Measurements from ENCODE around the gene THAP8. TPM values are rescaled to one million over a fixed set of nuclear protein-coding genes. Genes with fewer than 3 reads are reported as not detected.
A peak's percentile ranks its signal among the peaks of the same experiment; 100 is the strongest.

THAP8 gene
- total and polyA plus RNA-seq, 10 of the 15 experiments (the other 5 are each of a cell fraction or from before 2014, with no cell fraction given): 0.24 to 4.4 (median 2.6) TPM

DNA sequence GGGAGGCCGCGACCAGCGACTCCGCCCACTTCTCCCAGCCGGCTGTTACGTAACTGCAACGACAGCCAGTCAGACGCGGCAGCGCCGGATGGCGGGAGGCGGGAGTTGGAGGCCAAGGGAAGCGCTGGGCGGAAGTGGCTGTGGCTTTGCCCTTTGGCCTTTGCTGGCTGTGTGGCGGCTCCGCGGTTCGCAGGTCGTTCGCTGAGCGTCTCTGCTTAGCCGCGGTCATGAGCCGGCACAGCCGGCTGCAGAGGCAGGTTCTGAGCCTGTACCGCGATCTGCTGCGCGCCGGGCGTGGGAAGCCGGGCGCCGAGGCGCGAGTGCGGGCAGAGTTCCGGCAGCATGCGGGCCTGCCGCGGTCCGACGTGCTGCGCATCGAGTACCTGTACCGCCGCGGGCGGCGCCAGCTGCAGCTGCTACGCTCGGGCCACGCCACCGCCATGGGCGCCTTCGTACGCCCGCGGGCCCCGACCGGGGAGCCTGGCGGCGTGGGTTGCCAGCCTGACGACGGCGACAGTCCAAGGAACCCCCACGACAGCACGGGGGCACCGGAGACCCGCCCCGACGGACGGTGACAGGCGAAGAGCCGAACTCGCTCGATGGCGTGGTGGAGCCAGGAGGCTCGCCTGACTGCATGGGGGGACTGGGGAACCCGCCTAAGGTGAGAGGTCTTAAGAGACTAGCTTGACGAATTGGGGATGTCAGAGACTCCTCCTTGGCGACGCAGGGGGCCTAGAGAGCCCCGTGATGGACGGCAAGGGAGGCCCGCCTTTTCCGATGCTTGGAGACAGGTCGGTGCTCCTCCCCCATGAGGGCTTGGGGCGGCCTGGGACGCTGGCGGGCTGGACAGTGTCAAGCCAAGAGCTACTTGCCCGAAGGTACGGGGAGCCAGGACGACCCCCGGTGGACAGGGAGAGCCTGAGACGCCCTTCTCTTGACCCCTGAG lies 58.8 kb downstream of the THAP8 start, which contains the start of gene SDHAF1 (continued):
- TF ChIP-seq CHD2 (IDR thresholded peaks at IDR 0.05; ENCODE audit: borderline replicate concordance, low read depth, low read length): peak; percentile 78
- peak; percentile 95 for TF ChIP-seq NR2C1 (IDR thresholded peaks at IDR 0.05)
- TF ChIP-seq SIN3A (IDR thresholded peaks at IDR 0.05; ENCODE audit: low read depth, low read length): peak; percentile 57; the same call in 1 of the 2 replicates
- TF ChIP-seq CREB1 (IDR thresholded peaks at IDR 0.05; ENCODE audit: low read depth): peak; percentile 92
- no peak for TF ChIP-seq TBL1XR1 (IDR thresholded peaks at IDR 0.05; ENCODE audit: low read depth, low read length)
- TF ChIP-seq, protein P1, sequence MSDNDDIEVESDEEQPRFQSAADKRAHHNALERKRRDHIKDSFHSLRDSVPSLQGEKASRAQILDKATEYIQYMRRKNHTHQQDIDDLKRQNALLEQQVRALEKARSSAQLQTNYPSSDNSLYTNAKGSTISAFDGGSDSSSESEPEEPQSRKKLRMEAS (IDR thresholded peaks at IDR 0.05; ENCODE audit: low read depth, low read length): no peak
- TF ChIP-seq LARP7 (IDR thresholded peaks at IDR 0.05): peak; percentile 96
- TF ChIP-seq, protein P2, sequence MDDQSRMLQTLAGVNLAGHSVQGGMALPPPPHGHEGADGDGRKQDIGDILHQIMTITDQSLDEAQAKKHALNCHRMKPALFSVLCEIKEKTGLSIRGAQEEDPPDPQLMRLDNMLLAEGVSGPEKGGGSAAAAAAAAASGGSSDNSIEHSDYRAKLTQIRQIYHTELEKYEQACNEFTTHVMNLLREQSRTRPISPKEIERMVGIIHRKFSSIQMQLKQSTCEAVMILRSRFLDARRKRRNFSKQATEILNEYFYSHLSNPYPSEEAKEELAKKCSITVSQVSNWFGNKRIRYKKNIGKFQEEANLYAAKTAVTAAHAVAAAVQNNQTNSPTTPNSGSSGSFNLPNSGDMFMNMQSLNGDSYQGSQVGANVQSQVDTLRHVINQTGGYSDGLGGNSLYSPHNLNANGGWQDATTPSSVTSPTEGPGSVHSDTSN (IDR thresholded peaks at IDR 0.05; ENCODE audit: insufficient replicate concordance, low read depth, low read length): peak; percentile 85
- TF ChIP-seq SUZ12 (IDR thresholded peaks at IDR 0.05; ENCODE audit: unreplicated experiment): no peak
- TF ChIP-seq SMAD1 (IDR thresholded peaks at IDR 0.05; ENCODE audit: low read depth, partially characterized antibody): no peak
- peak; percentile 84 for TF ChIP-seq POLR2AphosphoS5 (IDR thresholded peaks at IDR 0.05; ENCODE audit: low read length)
- TF ChIP-seq HDGF (IDR thresholded peaks at IDR 0.05): peak; percentile 95
- no peak for TF ChIP-seq HDAC2 (IDR thresholded peaks at IDR 0.05)
- TF ChIP-seq, protein P3, sequence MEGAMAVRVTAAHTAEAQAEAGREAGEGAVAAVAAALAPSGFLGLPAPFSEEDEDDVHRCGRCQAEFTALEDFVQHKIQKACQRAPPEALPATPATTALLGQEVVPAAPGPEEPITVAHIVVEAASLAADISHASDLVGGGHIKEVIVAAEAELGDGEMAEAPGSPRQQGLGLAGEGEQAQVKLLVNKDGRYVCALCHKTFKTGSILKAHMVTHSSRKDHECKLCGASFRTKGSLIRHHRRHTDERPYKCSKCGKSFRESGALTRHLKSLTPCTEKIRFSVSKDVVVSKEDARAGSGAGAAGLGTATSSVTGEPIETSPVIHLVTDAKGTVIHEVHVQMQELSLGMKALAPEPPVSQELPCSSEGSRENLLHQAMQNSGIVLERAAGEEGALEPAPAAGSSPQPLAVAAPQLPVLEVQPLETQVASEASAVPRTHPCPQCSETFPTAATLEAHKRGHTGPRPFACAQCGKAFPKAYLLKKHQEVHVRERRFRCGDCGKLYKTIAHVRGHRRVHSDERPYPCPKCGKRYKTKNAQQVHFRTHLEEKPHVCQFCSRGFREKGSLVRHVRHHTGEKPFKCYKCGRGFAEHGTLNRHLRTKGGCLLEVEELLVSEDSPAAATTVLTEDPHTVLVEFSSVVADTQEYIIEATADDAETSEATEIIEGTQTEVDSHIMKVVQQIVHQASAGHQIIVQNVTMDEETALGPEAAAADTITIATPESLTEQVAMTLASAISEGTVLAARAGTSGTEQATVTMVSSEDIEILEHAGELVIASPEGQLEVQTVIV (IDR thresholded peaks at IDR 0.05; ENCODE audit: borderline replicate concordance, partially characterized antibody): peak; percentile 67
- peak; percentile 96 for TF ChIP-seq IKZF1 (conservative IDR thresholded peaks at IDR 0.05)
- no peak for TF ChIP-seq FOS (IDR thresholded peaks at IDR 0.05; ENCODE audit: borderline replicate concordance, extremely low read depth, insufficient read length)
- 0 out of 2 replicates have a peak, but pooled peaks have one; percentile 58 for TF ChIP-seq ZSCAN29 (IDR thresholded peaks at IDR 0.05)
- peak; percentile 8; the same call in 1 of the 2 replicates for TF ChIP-seq EED (IDR thresholded peaks at IDR 0.05; ENCODE audit: low read depth)
- peak; percentile 82 for TF ChIP-seq SP1 (IDR thresholded peaks at IDR 0.05; ENCODE audit: low read depth, low read length)
- TF ChIP-seq IRF4 (IDR thresholded peaks at IDR 0.05; ENCODE audit: low read depth, low read length): 0 out of 2 replicates have a peak, but pooled peaks have one; percentile 6
- no peak for TF ChIP-seq MYC (IDR thresholded peaks at IDR 0.05; ENCODE audit: insufficient read depth, insufficient read length, insufficient replicate concordance, low read length, severe bottlenecking)
- no peak; a peak in 1 of 3 replicates for TF ChIP-seq EGR1 (IDR thresholded peaks at IDR 0.05; ENCODE audit: borderline replicate concordance in 1 of 2, low read depth in 2 of 2, low read length in 2 of 2)
- TF ChIP-seq GATAD2B (conservative IDR thresholded peaks at IDR 0.05; ENCODE audit: low read depth): peak; percentile 98
- TF ChIP-seq ZNF24 (IDR thresholded peaks at IDR 0.05): no peak
- no peak for TF ChIP-seq MTA3 (IDR thresholded peaks at IDR 0.05; ENCODE audit: borderline replicate concordance, low read length)
- peak; percentile 64; the same call in 1 of the 2 replicates for TF ChIP-seq RB1 (IDR thresholded peaks at IDR 0.05; ENCODE audit: borderline replicate concordance)
